NOMO-1 treated with dmso at 0.1 percent for 144 hours (cell line): Measurements from ENCODE around the gene NUP155.
"Not testable (repeated sequence)": the region's sequence is repeated elsewhere in the genome, so short reads cannot be mapped to it uniquely, and the experiment has no call there.

Experiments used
- DNase-seq: peaks from one replicate; lab custom pipeline; 2025; ENCODE audit not compliant: unreplicated experiment; lab: John Stamatoyannopoulos, UW

Gene NUP155

GRCh38 chr5:37283214-37283820 is 87.6 kb downstream of the NUP155 start:
- no peak for DNase-seq

- no peak for DNase-seq
Observed at GRCh38 chr5:37275511-37275910, 95.4 kb downstream of the NUP155 start.

DNA sequence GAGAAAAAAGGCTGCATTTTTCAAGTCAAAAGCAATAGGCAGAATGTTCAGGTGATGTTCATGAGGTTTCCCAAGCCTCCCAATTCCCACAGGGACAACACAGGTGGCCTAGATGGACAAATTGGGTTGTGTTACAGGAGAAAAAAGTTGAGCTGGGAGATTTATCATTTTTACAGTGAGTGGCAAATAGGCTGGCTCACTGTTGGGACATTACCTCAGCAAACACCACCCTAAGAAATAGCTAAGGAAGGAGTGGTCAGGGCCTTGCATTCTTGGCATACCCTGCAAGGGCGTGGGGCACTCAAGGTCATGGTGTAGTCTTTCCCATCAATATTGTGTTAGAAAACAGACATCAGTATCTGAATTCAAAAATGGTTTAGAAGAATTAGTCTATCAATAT is 98.4 kb downstream of the NUP155 start:
- no peak for DNase-seq

- DNase-seq: not testable (repeated sequence)
Observed at GRCh38 chr5:37268100-37268499, 102.8 kb downstream of the NUP155 start.

GRCh38 chr5:37255774-37256358 is 115.0 kb downstream of the NUP155 start:
- no peak for DNase-seq

GRCh38 chr5:37254581-37254980 is 116.3 kb downstream of the NUP155 start:
- DNase-seq: no peak

DNA sequence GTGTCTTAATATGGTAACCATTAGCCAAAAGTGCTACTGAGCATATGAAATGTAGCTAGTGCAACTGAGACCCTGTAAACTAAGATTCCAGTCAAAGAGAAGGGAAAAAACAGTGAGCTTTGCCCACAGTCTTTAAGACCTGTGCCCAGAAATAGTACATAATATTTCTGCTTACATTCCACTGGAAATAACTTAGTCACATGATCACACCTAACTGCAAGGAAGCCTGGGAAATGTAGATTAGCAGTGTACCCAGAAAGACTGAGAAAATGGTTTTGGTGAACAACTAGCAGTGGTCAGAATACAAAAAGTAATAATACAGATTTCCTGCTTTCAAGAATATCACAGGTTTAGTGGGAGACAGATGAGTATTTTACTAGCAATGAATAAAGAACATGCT is 119.2 kb downstream of the NUP155 start:
- no peak for DNase-seq

GRCh38 chr5:37249815-37250164 is 121.1 kb downstream of the NUP155 start:
- no peak for DNase-seq

DNA sequence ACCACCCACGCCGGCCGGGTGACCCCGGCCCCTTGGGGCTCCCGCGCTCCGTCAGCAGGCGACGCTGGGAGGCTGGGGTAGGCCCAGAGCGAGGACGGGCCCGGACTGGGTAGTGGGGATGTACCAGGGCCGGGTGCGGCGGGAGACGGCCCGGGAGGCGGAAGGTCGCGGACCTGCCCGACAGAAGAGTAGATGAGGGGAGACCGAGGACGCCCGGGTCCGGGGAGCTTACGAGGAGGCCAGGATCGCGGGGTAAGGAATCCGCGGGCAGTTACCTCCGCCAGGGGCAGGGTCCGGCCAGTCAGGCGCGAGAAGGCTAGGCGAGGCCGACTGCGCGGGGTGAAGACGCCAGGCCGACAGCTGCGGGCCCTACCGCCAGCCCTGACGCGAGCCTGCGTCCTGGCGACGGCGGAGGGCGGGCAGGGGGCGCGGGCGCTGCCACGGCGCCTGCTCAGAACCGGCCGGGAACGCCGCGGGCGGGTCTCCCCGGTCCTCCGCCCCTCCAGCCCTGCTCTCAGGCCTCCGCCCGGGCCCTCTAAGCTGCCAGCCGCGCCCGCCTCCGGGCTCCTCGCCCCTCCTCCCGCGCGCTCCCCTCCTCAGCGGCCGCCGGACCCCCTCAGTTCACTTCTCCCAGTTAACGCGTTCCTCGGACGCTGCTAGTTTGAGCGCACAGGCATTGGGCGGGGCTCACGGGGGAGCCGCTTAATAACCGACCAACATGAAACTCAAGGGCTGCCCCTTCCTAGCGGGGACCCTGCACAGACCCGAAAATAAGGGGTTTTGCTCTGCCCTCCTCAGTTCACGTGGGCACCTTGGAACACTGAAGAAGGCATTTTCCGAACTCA is 121.7 kb downstream of the NUP155 start, which contains the start of gene CPLANE1:
Gene CPLANE1, minus strand, starts transcription at position 407 of the 845 bp plus-strand sequence. CDS start 1,678 bp downstream, outside the sequence.
- DNase-seq: peak; percentile 72

- peak; percentile 10 for DNase-seq
Observed at GRCh38 chr5:37248421-37248969, 122.4 kb downstream of the NUP155 start.

GRCh38 chr5:37247496-37247895 is 123.4 kb downstream of the NUP155 start:
- DNase-seq: no peak

GRCh38 chr5:37247036-37247435 is 123.9 kb downstream of the NUP155 start:
- no peak for DNase-seq
